Activated T-cell treated with anti-CD3 and anti-CD28 coated beads for 4 hours (primary cell): Measurements from ENCODE around the gene CD244.
"Not testable (repeated sequence)": the region's sequence is repeated elsewhere in the genome, so short reads cannot be mapped to it uniquely, and the experiment has no call there.

ENCODE experiments used
- DNase-seq: peaks from one replicate; pipeline ENCODE4 v3.0.0-alpha.2; 2020

Gene CD244

DNA sequence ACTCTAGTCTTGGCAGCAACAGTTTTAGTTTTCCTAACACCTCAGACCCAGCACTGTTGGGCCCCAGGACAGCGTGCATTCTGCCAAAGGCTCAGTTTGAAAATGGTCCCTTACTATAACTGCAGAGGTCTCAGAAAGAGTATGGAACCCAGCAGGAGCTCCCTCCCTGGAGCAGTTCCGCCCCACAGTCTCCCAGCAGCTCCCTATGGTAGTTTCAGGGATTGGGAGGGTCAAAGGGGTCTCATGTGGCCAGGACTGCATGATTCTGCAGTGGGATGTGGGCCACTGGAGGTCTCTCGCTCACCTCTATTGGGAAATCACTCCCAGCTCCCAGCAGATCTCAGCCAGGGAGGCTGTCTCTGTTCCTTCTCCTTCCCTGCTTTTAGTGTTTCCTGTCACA, 54.4 kb downstream of the CD244 start:
- DNase-seq = no peak

GRCh38 chr1:160807738-160808137, 54.9 kb downstream of the CD244 start:
- DNase-seq = no peak

- no peak for DNase-seq
Measured at GRCh38 chr1:160807247-160807646, 55.4 kb downstream of the CD244 start.

DNA sequence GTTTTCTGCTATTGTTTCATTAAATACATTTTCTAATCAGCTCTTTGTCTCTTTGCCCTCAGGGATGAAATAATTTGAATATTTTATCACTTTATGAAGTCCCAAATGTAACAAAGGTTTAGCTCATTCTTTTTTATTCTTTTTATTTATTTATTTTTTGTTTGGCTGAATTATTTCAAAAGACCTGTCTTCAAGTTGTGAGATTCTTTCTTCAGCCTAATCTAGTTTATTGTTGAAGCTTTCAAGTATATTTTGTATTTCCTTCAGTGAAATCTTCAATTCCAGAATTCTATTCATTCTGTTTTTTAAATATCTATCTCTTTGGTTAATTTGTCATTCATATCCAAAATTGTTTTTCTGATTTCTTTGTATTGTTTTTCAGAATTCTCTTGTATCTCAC, 55.9 kb downstream of the CD244 start:
- DNase-seq = no peak

DNA sequence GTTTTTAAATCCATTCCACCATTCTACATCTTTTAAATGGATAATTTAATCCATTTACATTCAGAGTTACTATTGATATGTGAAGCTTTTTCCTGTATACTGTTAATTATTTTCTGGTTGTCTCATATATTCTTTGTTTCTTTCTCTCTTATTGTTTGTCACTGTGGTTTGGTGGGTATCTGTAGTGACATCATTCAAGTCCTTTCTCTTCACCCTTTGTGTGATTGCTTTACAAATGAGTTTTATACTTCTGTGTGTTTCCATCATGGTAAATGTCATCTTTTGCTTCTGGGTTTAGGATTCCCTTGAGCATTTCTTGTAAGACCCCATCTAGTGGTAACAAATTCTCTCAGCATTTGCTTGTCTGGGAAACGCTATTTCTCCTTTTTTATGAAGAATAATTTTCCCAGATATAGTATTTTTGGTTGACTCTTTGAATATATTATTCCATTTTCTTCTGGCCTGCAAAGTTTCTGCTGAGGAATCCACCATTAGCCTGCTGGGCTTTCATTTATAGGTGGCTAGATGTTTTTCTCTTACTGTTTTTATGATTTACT, 56.5 kb downstream of the CD244 start:
- DNase-seq = no peak

- no peak for DNase-seq
Measured at GRCh38 chr1:160801836-160802580, 60.7 kb downstream of the CD244 start.

DNA sequence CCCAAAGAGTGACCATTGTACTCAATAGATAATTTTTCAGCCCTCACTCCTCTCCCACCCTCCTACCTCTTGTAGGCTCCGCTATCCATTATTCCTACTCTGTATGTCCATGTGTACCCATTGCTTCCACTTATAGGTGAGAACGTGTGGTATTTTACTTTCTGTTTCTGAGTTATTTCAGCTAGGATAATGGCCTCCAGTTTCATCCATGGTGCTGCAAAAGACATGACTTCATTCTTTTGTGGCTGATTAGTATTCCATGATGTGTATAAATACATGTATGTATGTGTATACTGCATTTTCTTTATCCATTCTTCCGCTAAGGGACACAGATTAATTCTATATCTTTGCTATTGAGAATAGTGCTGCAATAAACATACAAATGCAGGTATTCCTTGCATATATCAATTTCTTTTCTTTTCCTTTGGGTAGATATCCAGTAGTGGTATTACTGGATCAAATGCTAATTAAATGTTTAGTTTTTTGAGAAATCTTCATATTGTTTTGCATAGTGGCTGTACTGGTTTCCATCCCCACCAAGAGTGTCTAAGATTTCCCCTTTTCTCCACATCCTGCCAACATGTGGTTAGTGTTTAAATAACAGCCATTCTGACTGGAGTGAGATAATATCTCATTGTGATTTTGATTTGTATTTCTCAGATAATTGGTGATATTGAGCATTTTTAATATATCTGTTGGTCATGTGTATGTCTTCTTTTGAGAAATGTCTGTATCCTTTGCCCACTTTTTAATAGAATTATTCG, 61.9 kb downstream of the CD244 start:
- no peak for DNase-seq

DNA sequence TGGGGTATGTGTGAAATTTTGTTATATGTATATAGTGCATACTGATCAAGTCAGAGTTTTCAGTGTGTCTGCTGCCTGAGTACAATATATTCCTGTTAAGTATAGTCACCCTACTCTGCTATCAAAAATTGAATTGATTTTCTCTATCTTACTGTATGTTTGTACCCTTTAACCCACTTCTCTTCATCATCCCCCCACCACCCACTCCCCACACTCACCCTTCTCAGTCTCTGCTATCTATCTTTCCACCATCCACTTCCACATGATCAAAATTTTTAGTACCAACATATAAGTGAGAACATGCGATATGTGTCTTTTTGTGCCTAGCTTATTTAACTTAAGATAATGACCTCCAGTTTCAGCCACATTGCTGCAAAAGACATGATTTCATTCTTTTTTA, 62.5 kb downstream of the CD244 start:
- no peak for DNase-seq

GRCh38 chr1:160799641-160800040, 63.0 kb downstream of the CD244 start:
- DNase-seq = no peak

DNA sequence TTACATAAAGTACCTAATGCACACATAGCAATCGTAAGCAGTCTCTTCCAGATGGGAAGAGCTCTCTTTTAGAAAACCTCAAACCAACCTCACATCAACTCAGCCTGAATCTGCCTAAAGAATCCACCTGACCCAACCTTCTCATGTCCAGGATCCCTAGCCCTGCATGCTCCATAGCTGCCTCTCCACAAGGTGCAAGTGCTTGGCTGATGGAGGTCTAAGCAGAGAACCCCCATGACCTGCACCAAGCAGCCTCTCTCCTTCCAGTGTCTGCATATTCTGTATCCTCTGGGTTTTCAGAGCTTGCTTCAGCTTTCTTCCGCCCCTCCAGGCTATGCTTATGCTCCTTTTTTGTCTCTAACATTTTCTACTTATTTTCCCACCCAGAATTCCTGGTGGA, 64.2 kb downstream of the CD244 start:
- DNase-seq = no peak

DNA sequence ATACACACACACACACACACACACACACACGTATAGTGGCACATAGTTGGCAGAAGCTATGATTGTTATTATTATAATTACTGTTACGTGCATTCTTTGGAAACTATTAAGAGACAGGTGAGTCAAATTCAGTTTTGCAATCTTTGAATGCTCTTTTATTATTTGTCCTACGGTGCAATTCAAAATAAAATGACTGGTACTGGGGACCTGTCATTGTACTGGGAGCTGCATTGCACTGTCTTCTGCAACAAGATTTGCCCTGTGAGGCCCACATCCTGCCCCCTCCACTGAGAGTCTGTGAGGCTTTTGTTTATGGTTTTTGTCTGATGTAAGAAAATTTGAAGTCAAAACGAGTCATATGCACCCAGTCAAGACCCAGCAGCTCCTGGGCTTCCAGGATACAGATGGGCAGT, 64.8 kb downstream of the CD244 start:
- peak; percentile 31 for DNase-seq

DNA sequence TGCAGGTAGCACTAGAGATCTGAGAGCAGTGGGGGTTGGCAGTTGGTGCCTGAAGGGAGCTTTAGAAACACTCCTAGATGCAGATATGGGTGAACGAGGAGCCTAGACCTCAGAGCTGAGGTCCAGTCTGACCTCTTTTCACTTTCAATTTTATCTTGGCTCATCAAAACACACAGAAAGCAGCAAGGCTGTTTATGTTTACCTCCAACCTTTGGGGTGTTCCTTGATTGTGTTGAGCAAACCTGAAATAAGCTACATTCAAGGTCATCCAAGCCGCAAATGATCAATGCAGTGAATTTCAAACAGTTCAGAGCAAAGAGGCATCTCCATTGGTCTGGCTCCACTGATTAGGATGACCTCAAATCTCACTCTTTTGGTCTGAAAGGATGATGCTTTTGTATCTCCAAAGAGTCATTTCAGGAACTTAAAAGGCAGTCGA, 65.4 kb downstream of the CD244 start:
- no peak for DNase-seq

DNA sequence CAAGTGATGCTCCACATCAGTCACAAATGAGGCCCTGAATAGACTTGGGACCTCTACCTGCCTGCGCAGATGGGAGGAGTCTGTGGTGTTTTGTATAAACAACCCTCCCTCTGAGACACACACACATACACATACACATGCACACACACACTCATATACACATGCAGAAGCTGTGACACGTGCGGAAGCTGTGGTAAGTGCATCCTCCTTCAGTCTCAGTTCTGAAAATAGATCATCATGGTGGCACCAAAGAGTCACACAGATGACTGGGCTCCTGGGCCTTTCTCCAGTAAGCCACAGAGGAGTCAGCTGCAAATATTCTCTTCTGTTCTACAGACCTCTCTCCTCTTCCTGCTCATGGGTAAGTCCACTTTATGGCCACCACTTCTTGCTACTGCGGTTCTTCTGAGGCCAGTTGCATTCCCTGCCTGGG, 66.7 kb downstream of the CD244 start, which contains the start of gene LY9:
LY9 (plus strand) TSS at position 224 of the 433 bp plus-strand sequence; CDS start at position 238, 14 bp downstream.
- DNase-seq = peak; percentile 67

- no peak for DNase-seq
Measured at GRCh38 chr1:160794376-160794775, 68.3 kb downstream of the CD244 start.

DNA sequence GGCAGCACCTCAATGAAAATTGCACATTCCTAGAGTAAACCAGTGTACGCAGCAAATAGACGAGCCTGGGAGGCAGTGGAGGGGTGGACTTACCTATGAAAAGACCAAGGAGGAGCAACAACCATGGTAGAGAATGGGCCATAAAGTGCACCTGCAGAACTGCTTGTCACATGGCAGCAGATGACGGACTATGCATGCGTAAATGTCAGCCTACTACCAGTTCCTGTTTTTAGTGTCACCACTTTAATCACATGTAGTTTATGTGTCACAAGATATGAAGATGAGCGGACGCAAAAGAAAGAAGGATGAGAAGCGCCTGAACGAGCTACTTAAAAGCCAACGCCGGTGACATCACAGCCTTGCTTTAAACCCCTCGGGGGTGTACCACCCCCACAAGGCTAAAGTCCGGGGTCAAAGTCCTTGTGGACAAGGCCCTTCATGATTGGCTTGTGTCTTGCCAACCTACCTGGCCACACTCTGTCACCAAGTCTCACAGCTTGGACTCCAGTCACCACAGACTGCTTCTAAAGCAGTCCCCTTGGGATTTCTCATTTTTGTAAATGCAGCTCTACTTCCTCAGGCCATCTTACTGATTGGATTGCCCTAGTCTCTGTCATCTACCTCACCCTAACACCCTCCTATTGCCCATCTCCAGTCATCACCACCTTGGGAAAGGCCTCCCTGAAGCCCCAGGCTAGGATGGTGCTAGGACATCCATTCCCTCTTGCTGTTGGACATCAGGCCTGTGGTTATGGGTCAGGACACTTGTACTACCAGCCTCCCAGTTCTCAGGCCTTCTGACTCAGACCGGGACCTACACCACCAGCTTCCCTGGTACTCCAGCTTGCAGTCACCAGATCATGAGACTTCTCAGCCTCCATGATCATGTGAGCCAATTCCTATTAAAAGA, 72.7 kb downstream of the CD244 start:
- DNase-seq = no peak

GRCh38 chr1:160789051-160789701, 73.5 kb downstream of the CD244 start:
- no peak for DNase-seq

GRCh38 chr1:160782988-160783765, 79.5 kb downstream of the CD244 start:
- not testable (repeated sequence) for DNase-seq

DNA sequence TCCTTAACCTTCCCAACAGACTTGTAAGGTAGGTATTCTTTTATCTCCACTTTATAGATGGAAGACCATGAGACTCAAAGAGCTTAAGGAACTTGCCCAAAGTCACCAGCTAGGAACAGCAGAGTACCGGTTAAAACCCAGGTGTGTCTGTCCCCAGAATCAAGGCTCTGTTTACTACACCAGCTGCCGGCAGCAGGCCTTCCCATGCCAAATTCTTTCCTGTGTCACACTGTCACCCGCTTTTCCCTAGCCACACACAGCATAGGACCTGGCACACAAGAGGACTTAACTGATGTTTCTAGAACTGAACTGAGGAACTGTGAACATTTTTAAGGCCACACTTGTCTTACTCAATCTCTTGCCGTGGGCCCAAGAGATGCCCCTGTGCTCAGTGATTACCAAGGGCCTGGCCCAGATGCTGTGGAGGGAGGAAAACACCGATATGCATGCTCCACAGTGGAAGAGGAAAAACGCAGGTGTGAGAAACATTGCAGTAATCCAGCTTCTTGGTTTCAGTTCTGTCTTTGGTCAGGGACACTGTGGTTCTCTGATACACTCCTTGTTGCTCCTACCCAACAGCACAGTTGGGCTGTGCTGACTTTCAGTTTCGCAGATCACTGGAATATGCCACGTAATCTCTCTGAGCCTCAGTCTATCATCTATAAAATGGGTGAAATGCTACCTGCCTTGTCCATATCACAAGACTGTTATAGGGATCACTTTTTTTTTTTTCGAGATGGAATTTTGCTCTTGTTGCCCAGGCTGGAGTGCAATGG, 80.6 kb downstream of the CD244 start:
- no peak for DNase-seq

DNA sequence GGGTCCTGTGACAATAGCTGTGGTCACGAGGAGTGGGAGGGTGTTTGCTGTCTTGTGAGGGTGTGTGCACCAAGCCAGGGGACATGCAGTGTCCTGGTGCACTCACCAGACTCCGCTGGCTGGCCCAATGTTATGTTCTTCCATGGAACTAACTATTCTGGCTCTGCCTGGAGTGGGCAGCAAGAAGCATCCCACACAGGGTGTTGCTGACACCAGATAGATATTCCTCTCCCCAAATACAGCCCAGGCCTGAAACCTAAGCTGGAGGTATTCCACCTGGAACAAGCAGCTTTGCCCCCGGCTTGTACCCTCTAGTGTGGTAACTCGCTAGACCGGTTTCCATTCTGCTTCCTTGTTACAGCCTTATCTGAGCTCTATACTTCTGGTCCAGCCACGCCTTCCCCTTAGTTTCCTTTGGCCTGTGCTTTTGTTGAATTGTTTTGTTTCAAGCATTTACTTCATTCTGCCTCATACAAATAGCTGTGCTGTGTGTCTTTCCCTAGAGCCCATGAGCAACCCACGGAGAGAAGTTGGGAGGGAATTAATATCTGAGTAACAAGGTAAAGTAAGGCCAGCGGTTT, 81.4 kb downstream of the CD244 start:
- no peak for DNase-seq

GRCh38 chr1:160780398-160780755, 82.3 kb downstream of the CD244 start:
- DNase-seq = no peak
